Stimulated activated CD4-positive, alpha-beta T cell treated with anti-CD3 and anti-CD28 coated beads, TNF-alpha, amount 100 ng/mL, for 24 hours (primary cell): ENCODE results near the gene SLC6A6.

ENCODE experiments used
- DNase-seq, 3 experiments: peaks; one replicate each; pipeline ENCODE4 v3.0.0-alpha.2; 2020; ENCODE audit warnings: low read depth in 3 of 3

The SLC6A6 gene

GRCh38 chr3:14422016-14422963 lies 19.9 kb downstream of the SLC6A6 start:
- DNase-seq = no peak

GRCh38 chr3:14423197-14423743 lies 20.9 kb downstream of the SLC6A6 start:
- DNase-seq = no peak

DNA sequence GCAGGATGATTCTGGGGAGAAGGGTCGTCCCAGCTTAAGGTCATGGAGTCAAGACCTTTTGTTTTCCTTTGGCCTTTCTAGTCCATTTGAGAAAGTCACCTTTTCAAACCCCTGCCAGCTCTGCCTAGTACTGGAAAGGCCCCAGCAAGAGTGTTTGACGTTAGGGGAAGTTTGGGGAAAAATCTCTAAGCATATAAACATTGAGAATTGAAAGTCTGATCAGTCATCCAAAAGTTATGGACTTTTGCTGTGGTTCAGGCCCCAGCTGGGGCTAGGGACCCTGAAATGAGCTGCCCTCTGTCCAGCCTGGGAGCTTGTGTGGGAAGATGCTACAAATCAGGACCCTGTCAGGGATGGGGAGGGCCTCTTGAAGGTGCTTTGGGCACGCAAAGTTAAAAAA lies 21.6 kb downstream of the SLC6A6 start:
- DNase-seq = no peak

- DNase-seq = no peak
Observed at GRCh38 chr3:14424711-14425580, 22.5 kb downstream of the SLC6A6 start.

DNA sequence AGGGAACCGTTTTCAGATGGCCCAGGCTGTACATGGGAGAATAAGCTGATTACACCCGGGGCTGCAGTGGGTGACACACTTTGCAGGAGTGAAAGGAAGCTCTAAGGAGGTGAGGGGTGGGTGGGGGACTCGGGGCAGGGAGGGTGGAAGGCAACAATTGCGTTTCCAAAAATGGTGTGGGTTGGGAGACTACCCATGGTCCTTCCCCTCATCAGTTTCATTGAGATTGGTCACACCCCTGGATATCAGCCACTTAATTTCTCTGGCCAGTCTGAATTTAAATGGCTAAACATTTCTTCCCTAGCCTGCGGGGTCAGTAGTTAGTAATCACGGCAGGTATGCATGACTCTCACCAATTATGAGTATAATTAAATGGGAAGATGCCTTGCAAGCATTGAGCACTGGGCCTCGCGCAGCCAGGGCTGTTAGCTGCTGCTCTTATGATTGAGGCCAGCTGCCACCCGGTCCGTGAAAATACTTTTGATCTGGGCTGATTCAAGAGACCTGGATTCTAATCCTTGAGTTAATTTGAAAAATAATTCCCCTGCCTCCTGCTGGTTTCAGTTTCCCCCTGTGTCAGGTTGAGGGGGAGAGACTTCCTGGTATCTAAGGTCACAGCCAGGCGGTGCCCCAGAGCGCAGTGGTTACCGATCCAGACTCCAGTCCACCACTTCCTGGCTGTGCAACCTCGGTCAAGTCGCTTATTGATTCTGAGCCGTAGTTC lies 23.3 kb downstream of the SLC6A6 start:
- peak in 1 of 3 experiments; percentile 35 for DNase-seq

DNA sequence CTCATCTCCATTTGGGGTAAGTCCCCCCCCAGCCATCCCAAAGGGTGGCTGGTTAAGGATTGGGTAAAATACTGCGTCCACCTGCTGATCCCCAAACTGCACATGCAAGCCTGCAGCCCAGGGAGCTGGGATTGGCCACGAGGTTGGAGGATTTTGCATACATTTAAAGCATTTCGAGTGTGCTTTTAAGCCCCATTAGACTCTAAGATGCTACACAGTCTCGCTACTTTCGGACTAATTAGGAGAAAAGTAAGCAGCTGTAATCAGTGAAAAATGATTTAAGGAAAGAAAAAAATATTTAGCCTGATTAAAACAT lies 23.9 kb downstream of the SLC6A6 start:
- no peak for DNase-seq

DNA sequence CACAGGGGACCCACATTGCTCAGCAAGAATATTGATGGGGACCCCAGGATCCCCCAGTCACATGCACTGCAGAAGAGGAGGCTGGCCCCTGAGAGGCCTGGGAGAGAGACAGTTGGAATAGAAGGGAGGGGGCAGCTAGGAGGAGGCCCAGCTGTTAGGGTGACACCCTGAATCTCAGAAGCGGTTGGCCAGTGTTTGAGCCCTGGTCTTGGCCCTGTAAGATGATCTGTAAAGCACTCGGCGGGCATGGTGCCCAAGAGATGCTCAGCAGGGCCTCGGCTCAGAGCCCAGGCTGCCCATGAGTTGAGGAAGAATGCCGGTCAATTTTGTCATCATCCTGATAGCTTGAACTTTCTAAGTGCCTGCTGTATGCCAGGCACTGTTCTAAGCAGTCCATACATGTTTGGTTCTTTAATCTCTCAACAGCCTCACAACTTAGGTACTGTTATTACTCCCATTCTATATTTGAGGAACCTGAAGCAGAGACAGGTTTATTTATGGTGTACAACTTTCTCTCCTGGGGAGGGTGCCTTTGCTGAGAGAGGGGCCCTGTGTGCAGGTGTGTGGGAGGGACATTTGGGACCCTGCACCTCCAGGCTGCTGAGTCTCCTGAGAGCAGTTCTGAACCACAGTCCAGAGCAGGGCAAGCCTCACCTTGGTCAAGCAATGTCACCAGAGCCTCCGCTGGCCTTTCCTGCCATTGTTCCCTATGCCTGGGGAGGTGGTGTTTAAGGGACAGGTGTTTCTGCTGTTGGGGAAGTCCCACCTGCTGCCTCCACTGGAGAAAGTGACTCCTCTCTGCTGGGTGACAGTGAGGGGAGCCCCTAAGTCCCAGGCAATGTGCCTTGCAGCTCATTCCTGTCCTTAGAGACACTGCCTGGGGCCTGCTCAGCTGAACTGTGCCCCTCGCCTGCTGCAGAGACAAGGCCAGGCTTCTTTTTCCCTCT lies 26.0 kb downstream of the SLC6A6 start:
- DNase-seq = peak; percentile 21 to 42 (median 29)

DNA sequence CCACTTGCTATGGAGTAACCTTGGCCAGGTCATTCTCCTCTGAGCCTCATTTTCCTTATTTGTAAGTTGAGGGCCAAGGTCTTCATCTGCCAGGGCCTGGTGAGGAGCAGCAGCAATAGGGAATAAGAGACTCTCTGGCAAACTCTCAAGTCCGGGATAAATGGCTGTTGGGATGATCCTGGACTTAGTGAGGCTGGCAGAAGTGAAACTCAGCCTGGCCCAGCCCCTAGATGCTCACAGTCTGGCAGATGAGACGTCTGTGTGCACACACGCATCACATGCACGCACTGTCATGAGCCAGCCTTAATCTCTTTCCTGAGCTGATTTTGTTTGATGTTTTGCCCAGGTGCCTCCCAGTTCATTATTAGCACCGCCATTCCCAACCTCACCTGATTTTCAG lies 26.8 kb downstream of the SLC6A6 start:
- DNase-seq = no peak

- no peak for DNase-seq
Observed at GRCh38 chr3:14429640-14430039, 27.2 kb downstream of the SLC6A6 start.

- DNase-seq = no peak
Observed at GRCh38 chr3:14430053-14430452, 27.6 kb downstream of the SLC6A6 start.

DNA sequence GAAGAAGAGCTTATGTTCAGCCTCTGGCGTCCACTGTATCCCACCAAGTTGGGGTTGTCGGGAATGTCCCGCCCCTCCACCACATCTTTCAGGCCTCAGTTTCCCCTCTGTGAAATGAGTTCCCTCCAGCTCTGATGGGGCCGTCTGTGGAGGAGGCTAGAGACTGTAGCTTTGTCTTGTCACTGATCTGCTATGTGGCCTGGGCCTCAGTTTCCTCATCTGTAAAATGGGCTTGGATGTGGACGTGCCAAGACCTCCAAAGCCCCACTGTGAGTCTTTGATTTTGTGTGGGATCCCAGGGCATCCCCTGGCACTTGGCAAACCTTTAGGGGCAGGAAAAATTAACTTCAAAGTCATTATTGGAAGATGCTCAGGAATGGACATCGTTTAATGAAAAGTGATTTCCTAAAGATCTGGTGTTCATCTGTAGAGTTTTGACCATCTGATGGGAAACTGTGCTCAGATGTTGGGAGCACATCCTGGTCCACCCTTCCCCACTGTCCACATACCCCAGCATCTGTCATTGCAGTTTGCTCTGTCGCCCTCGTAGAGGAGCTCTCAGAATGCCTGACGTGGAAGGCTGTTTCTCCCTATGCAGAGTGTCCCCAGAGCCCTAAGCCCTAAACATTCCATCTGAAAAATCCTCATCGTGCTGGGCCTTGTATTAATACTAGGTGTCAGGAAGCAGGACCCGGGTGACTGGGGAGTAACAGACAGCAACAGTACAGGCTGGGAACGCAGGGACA lies 28.5 kb downstream of the SLC6A6 start:
- DNase-seq = no peak

GRCh38 chr3:14431452-14431916 lies 29.1 kb downstream of the SLC6A6 start:
- DNase-seq = no peak

- DNase-seq = peak; percentile 84 to 94 (median 91)
Observed at GRCh38 chr3:14431917-14432834, 29.8 kb downstream of the SLC6A6 start.

DNA sequence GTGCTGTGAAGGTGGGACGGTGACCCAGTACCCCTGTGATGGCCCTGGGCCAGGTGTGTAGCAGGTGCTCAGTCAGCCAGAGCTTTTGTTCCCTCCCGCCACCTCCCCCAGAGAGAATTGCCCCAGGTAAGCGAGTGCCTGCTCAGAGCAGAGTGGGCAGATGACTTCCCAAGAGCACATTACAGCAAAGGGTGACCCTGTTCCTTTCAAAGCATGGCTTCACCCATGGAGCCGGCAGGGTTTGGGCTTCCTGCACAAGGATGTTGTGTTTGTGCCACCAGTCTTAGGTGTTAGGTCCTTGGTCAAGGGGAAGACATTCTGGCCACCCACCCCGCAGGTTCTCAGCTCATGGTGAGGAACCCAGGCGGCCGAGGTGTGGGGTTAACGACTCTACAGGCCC lies 30.7 kb downstream of the SLC6A6 start:
- no peak for DNase-seq

- no peak for DNase-seq
Observed at GRCh38 chr3:14434126-14434497, 31.7 kb downstream of the SLC6A6 start.

GRCh38 chr3:14434498-14435151 lies 32.2 kb downstream of the SLC6A6 start:
- no peak for DNase-seq

- no peak for DNase-seq
Observed at GRCh38 chr3:14435175-14436014, 33.0 kb downstream of the SLC6A6 start.
